ENCODE measurements around the gene MRPS27.
"Not testable (repeated sequence)": the region's sequence is repeated elsewhere in the genome, so short reads cannot be mapped to it uniquely, and the experiment has no call there.

The MRPS27 gene

DNA sequence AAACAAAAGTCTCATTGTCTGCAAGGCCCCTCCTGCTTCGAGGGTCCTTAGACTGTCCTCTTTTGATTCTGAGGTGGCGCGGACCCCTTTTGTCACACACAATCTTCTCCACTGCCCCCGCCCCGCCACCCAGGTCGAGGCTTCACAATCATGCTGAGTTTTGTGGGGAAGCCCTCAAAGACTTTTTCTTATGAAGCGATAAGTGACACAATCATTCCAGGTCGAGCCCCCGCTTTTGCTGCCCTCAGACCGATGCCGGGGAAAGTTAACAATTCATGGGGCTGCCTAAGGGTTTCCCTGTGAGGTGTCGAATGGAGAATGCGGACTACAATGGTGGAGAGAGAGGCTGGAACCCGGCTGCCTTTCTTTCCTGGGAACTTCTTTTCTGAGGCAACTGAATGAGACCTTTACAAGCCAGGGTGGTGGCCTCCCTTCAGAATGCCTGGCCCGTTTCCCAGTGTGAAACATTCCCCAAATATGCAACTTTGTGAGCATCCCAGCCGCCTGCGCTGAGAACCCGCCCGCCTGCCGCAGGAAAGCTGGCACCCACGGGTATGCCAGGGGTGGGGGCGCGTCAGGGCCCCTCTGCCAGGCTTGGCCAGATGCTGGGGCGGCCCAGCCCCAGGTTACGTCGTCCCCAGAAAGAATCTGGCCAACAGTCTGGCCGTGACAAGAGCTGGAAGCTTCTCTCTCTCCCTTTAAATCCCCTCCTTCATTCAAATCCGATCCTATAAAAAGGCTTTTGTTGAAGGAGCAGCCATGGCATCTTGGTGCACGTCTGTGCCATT, 140.8 kb downstream of the MRPS27 start:
- DNase-seq (ENCODE audit: insufficient read length, low spot score) (no peak), FAIRE-seq (no peak)
- TF ChIP-seq POLR2A (IDR thresholded peaks at IDR 0.05; ENCODE audit: low read depth, low read length): no peak
- no peak for TF ChIP-seq PAX5 (IDR thresholded peaks at IDR 0.05; ENCODE audit: insufficient read depth, low read length, severe bottlenecking)
- no peak for TF ChIP-seq SPI1 (IDR thresholded peaks at IDR 0.05; ENCODE audit: low read depth, low read length)
- no peak for TF ChIP-seq TAF1 (IDR thresholded peaks at IDR 0.05; ENCODE audit: low read depth, low read length)
- TF ChIP-seq POU2F2 (IDR thresholded peaks at IDR 0.05; ENCODE audit: low read depth, low read length): no peak
- no peak for TF ChIP-seq POLR2AphosphoS5 (IDR thresholded peaks at IDR 0.05; ENCODE audit: low read depth, low read length)

DNA sequence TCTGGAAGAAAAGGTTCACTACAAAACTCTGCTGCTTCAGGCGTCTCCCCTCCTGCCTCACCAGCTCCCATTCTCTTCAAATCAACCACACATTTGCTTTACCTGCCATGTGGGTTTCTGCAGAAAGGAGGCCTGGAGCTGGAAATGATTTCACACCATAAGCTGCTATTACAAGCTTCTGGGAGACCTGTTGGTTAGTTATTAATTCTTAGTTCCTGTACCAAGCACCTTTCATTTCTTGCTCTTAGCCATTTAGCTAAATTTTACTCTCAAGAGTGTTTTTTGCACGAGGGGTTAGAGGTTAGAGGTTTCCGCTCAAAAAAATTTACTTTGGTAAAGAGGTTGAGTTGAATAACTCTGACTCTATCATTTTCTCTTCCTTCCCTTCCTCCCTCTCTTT, 142.5 kb downstream of the MRPS27 start:
- DNase-seq (ENCODE audit: insufficient read length, low spot score) (no peak), FAIRE-seq (no peak)
- TF ChIP-seq POLR2AphosphoS5 (IDR thresholded peaks at IDR 0.05; ENCODE audit: low read depth, low read length) (no peak), TAF1 (IDR thresholded peaks at IDR 0.05; ENCODE audit: low read depth, low read length) (no peak), SPI1 (IDR thresholded peaks at IDR 0.05; ENCODE audit: low read depth, low read length) (no peak), POU2F2 (IDR thresholded peaks at IDR 0.05; ENCODE audit: low read depth, low read length) (no peak), POLR2A (IDR thresholded peaks at IDR 0.05; ENCODE audit: low read depth, low read length) (no peak), PAX5 (IDR thresholded peaks at IDR 0.05; ENCODE audit: insufficient read depth, low read length, severe bottlenecking) (no peak)

DNA sequence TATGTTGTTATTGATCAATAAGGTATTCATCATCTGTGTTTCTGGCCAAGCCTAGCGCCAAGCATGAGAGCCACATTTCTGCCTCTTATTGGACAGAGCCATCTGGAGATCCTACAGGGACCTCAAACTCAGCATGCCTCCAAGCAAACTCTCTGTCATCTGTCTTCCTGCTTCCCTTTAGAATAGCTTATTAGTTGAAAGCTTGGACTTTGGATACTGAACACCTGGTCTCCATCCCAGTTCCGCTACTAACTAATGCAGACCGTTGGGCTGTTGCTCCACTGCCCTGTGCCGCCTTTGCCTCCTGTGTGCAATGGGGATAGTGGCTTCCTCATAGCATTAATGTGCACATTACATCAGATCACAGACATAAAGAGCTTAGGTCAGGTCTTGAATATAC, 147.3 kb downstream of the MRPS27 start:
- FAIRE-seq: no peak
- DNase-seq (ENCODE audit: insufficient read length, low spot score): no peak

DNA sequence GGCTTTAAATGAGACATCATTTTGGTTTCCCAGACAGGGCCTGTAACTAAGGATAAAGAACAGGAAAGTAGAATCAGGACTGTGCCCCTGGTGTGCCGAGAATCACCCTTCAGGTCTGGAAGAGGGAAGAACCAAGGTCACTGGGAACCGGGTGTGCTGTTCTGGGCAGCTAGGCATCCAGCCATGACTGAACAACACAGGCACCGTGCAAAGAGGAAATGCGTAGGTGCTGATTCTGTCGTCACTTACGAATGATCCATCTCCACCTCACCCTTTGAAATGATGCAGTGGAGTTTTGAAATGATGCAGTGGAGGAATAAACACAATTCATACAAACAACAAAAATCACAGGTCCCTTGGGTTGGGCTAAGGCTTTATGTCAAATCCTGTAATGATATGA, 148.4 kb downstream of the MRPS27 start:
- no peak for DNase-seq (ENCODE audit: insufficient read length, low spot score)
- TF ChIP-seq POU2F2 (IDR thresholded peaks at IDR 0.05; ENCODE audit: low read depth, low read length): no peak
- TF ChIP-seq SPI1 (IDR thresholded peaks at IDR 0.05; ENCODE audit: low read depth, low read length): peak; percentile 51; the same call in 1 of the 2 replicates
- no peak for FAIRE-seq

More for the DNA sequence above, 147.3 kb downstream of the MRPS27 start:
- TF ChIP-seq PAX5 (IDR thresholded peaks at IDR 0.05; ENCODE audit: insufficient read depth, low read length, severe bottlenecking) (no peak), POU2F2 (IDR thresholded peaks at IDR 0.05; ENCODE audit: low read depth, low read length) (no peak), POLR2AphosphoS5 (IDR thresholded peaks at IDR 0.05; ENCODE audit: low read depth, low read length) (no peak), POLR2A (IDR thresholded peaks at IDR 0.05; ENCODE audit: low read depth, low read length) (no peak)

DNA sequence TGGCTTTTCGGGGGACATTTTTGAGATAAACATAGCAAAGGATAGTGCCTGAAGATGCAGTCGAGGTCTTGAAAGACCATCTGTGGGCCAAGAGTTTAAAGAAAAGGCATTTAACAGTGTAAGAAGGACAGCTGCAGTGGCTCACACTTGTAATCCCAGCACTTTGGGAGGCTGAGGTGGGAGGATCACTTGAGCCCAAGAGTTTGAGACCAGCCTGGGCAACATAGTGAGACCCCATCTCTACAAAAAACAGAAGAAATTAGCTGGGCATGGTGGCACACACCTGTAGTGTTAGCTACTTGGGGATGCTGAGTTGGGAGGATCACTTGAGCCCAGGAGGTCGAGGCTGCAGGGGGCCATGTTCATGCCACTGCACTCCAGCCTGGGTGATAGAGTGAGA, 148.9 kb downstream of the MRPS27 start:
- DNase-seq (ENCODE audit: insufficient read length, low spot score); FAIRE-seq: not testable (repeated sequence)

DNA sequence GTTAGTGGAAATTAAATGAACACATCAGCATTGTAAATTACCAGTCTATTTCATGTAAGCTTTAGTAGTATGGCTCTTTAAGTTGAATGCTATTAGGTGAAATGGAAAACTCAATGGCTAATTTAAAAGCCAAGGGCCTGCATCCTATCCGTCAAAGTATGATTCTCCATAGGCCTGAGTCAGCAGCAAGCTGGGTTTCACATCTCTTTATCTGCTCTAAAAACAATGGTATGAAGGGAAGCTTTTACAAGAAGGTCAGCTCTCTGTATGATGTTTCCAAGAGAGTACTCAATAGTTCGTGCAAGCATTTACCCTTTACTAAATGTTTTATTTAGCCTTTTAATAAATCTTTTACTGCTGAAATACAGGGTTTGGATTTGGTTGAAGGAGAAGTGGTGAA, 149.9 kb downstream of the MRPS27 start:
- no peak for DNase-seq (ENCODE audit: insufficient read length, low spot score)
- TF ChIP-seq POLR2AphosphoS5 (IDR thresholded peaks at IDR 0.05; ENCODE audit: low read depth, low read length) (no peak), PAX5 (IDR thresholded peaks at IDR 0.05; ENCODE audit: insufficient read depth, low read length, severe bottlenecking) (no peak), TAF1 (IDR thresholded peaks at IDR 0.05; ENCODE audit: low read depth, low read length) (no peak), SPI1 (IDR thresholded peaks at IDR 0.05; ENCODE audit: low read depth, low read length) (no peak), POLR2A (IDR thresholded peaks at IDR 0.05; ENCODE audit: low read depth, low read length) (no peak), POU2F2 (IDR thresholded peaks at IDR 0.05; ENCODE audit: low read depth, low read length) (no peak)
- FAIRE-seq: no peak

Measured in GM12891 (cell line).